GM19238 (cell line): ENCODE measurements around the gene TEX50.
"Not testable (repeated sequence)": the region's sequence is repeated elsewhere in the genome, so short reads cannot be mapped to it uniquely, and the experiment has no call there.

Experiments used
- DNase-seq: peaks from one replicate; pipeline ENCODE4 v3.0.0; 2011; ENCODE audit warnings: low spot score; ENCODE audit not compliant: insufficient read length

The TEX50 gene, protein sequence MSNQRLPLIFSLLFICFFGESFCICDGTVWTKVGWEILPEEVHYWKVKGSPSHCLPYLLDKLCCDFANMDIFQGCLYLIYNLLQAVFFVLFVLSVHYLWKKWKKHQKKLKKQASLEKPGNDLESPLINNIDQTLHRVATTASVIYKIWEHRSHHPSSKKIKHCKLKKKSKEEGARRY

DNA sequence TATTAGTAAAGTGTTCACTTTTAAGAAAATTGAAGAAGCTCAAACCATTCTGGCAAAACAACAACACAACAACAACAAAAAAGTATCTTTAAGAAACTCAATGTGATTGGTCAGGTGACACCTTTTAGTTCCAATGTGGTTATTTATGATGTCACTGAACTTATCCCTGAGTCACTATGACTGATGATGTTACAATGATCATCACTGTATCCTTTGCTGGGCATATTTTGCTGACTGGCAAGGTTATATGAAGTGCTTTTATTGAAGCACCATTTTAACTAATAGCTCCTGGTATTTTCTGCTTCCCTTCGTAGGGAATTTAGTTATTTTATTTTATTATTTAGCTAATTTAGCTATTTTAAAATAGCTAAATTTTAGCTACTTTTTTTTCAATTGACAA lies at the start of gene TEX50:
TSS of gene TEX50 (plus strand) at position 223 of the 400 bp plus-strand sequence. CDS start 184 bp downstream, outside the sequence.
- DNase-seq, result no peak

DNA sequence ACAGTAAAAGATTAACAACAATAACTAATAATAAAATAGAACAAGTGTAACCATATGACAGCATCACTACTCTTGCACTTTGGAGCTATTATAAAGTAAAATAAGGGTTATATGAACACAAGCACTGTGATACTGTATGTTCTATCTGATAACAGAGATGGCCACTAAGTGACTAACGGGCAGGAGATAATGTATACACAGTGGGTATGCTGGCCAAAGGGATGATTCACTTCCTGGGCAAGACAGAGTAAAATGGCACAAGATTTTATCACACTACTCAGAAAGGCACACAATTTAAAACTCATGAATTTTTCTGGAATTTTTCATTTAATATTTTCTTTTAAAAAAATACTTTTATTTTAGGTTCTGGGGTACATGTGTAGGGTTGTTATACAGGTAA lies 44.6 kb upstream of the TEX50 start:
- DNase-seq, result no peak

- not testable (repeated sequence) for DNase-seq
These were observed 44.0 kb upstream of the TEX50 start for GRCh38 chr1:173591138-173591537.

- DNase-seq, result no peak
These were observed 38.9 kb upstream of the TEX50 start for GRCh38 chr1:173596097-173596825.

DNA sequence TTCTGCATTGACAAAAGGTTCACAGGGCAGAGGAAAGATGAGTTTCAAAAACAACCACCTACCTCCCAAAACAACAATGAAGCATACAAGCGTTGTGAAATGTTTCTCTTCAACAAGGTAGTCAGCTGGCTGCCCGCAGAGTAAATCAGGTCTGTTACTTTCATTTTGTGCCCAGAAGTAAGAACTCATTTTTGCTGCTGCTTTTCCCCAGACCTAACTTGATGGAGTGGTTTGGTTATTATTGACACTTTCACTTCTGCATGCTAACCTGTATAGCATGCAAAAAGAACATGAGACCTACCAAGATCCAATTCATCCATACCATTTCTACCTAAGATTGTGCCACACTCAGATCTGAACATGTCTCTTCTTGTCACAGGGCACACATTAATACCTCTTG lies 33.5 kb upstream of the TEX50 start:
- DNase-seq, result no peak

DNA sequence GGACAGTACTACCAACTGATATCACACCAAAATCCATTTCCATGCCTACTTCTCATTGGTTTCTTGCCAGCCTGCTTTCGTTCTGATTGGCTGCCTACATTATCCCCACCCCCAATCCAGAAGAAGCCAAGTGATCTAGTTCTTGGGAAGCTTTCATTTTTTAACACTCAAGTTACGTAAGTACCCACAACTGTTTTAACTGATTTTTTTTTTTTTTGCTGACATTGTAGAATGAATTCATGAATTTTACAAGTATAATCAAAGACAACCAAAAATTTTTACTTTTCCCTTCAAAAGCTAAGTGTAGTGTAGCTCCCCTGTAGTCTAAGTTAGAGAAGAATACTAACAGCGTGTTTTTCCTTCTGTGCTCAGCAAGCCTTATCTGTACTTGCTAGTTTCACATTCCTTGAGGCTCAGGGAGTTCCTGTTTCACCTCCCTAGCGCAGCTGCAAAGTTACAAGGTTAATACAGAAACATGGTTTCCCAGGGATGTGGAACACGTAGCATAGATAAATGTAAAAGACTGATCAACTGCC lies 32.0 kb upstream of the TEX50 start, which contains the start of gene SLC9C2:
TSS of gene SLC9C2 (minus strand) at position 17 of the 536 bp plus-strand sequence. CDS start 1,296 bp downstream, outside the sequence.
- no peak for DNase-seq

DNA sequence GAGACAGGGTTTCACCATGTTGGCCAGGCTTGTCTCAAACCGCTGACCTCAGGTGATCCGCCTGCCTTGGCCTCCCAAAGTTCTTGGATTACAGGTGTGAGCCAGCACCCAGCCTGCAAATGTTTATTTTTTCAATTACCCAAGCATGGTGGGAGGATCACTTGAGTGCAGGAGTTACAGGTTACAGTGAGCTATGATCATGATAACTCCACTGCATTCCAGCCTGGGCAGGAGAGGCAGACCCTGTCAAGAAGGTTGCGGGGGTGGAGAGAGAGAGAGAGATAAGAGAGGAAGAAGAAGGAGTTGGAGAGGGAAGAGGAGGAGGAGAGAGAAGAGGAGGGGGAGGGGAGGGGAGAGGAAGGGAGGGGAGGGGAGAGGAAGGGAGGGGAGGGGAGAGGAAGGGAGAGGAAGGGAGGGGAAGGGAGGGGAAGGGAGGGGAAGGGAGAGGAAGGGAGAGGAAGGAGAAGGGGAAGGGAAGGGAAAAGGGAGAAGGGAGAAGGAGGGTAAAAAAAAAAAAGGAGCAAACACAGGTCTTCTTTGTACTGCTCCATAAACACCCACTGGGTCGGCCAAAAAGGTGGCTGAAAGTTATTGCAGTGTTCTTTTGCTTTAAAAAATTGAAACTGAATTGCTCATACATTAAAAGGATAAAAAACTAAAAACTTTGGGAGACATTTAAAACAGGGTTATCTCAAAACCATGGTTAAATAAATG lies 26.5 kb upstream of the TEX50 start:
- DNase-seq, result no peak

DNA sequence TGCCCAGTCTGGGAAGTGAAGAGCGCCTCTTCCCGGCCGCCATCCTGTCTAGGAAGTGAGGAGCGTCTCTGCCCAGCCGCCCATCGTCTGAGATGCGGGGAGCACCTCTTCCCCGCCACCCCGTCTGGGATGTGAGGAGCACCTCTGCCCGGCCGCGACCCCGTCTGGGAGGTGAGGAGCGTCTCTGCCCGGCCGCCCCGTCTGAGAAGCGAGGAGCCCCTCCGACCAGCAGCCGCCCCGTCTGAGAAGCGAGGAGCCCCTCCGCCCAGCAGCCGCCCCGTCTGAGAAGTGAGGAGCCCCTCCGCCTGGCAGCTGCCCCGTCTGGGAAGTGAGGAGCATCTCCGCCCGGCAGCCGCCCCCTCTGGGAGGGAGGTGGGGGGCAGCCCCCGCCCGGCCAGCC lies 22.1 kb upstream of the TEX50 start:
- not testable (repeated sequence) for DNase-seq

GRCh38 chr1:173616859-173617258 lies 18.3 kb upstream of the TEX50 start:
- DNase-seq, result no peak

DNA sequence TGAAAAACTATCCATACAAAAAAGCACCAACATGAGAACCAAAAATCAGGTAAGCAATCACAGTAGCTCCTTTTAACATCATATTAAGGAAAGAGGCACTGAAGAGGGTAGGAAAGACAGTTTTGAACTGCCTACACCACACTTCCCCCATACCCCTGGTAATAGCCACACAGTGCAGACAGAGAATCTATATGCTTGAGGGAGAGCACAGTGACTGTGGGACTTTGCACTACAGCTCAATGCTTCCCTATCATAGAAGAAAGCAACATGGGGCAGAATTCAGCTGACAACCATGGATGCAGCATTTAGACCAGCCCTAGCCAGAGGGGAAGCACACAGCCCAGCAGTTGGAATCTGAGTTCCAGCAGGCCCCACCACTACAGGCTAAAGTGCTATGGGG lies 7.9 kb upstream of the TEX50 start:
- no peak for DNase-seq

DNA sequence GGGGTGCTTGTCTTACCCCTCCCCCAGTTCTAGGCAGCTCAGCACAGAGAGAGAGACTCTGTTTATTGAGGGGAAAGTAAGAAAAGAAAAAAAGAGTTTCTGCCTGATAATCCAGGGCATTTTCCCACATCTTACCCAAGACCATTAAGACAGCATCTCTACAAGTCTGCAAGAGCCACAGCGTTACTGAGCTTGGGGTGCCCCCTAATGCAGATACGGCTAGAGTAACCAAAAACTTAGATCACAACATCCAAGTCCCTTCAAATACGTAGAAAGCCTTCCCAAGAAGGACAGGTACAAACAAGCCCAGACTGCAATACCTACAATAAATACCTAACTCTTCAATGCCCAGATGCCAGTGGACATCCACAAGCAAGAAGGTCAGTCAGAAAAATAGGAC lies 6.2 kb upstream of the TEX50 start:
- DNase-seq, result no peak

GRCh38 chr1:173637236-173638042 lies 2.3 kb downstream of the TEX50 start:
- not testable (repeated sequence) for DNase-seq

DNA sequence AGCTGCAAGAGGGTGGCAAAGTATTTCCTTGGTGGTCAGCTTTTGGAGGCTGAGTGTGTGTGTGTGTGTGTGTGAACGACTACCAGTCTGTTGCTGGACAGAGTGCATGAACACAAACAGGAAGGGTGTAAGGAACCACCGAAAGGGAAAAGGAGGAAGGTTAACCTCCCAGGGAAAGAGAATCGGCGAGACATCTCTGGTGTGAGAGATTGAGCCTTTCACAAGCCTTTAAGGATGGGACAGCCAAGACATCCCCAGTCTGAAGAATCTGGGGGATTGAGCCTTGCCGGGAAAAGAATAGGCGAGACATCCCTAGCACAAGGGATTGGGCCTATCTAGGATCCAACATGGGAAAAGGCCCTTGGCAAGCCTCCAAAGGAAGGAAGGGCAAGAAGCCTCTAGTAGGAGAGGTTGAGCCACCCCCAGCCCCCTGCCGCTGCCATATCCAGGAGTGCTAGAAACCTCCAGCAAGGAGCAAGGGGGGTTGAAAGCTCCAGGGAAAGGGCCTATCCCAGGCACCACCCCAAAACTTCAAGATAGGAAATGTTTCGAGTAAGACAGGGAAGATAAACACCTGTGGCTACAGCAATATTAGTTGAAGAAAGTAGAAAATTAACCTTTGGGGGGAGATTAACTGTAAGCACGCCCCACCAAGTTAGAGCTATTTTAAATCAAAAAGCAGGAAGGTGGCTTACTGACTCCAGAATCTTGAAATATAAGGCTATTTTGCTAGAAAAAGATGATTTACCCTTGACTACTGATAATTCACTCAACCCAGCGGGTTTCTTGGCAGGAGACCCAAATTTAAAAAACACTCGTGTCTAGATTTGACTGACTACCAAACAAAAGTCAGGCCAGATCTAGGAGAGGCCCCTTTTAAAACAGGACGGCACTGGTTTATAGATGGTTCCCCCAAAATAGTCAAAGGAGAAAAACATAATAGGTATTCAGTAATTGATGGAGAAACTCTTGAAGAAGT lies 3.2 kb downstream of the TEX50 start:
- DNase-seq, result no peak

DNA sequence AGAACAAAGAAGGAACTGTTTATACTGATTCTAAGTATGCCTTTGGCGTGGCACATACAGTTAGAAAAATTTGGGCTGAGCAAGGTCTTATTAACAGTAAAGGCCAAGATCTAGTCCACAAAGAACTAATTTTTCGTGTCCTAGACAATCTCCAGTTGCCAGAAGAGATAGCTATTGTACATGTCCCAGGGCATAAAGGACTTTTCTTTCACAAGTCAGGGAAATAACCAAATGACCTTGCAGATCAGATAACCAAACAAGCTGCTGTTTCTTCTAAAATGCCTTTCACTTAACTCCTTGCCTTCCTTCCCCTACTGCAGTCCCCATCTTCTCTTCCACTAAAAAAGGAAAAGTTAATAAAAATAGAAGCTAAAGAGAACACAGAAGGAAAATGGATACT lies 4.0 kb downstream of the TEX50 start:
- DNase-seq, result no peak

GRCh38 chr1:173642450-173643139 lies 7.5 kb downstream of the TEX50 start:
- not testable (repeated sequence) for DNase-seq

- DNase-seq, result no peak
These were observed 11.5 kb downstream of the TEX50 start for GRCh38 chr1:173646656-173647055.

GRCh38 chr1:173648880-173649605 lies 13.9 kb downstream of the TEX50 start:
- no peak for DNase-seq

- no peak for DNase-seq
These were observed 25.2 kb downstream of the TEX50 start for GRCh38 chr1:173660306-173660705.

DNA sequence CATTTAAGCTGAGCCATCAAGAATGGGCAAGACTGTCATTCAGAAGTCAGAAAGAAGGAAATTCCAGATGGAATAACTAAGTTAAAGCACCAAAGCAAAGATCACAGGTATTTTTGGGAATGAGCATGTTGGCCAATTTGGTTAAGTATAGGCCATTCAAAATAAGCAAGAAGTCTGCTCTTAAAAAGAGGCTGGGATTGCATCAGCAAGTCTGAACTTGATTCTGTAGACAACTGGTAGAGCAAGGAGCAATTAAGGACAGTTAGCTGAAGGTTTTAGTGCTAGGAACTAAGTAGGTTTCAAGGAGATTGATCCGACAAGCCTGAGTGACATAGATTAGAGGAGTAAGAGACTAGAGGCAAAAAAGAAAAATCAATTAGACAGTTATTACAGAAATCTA lies 26.1 kb downstream of the TEX50 start:
- no peak for DNase-seq
